GM12801 (cell line): ENCODE measurements around the gene DYNLL1.

Experiments
- TF ChIP-seq, protein P1 (sequence below): IDR thresholded peaks from one replicate; pipeline ENCODE4 v1.5.1; 2011; ENCODE audit warnings: control low read depth; ENCODE audit not compliant: insufficient read length; ENCODE audit errors: extremely low read depth

The DYNLL1 gene

DNA sequence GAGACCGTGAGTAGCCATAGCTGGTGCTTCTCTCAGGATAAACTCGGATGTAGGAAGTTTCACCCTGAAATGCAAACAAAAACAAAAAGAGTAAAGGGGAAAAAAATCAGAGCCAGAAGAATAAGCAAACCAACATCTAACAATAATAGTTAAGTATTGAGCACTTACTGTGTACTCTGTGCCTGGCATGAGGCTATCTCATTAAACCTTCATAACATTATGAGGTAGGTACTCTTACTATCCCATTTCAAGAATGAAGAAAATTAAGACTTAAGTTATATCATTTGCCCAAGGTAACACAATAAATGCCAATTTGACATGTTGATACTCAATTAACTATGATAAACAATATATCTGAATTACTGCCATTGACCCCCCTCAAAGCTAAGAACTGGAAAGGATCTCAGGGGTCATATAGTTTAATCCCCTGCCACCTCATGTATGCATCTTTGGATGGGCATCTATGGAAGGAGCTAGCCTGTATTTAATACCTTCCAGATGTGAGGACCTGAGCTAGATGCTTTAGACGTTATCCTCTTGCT lies 33.7 kb upstream of the DYNLL1 start:
- TF ChIP-seq, protein P1, sequence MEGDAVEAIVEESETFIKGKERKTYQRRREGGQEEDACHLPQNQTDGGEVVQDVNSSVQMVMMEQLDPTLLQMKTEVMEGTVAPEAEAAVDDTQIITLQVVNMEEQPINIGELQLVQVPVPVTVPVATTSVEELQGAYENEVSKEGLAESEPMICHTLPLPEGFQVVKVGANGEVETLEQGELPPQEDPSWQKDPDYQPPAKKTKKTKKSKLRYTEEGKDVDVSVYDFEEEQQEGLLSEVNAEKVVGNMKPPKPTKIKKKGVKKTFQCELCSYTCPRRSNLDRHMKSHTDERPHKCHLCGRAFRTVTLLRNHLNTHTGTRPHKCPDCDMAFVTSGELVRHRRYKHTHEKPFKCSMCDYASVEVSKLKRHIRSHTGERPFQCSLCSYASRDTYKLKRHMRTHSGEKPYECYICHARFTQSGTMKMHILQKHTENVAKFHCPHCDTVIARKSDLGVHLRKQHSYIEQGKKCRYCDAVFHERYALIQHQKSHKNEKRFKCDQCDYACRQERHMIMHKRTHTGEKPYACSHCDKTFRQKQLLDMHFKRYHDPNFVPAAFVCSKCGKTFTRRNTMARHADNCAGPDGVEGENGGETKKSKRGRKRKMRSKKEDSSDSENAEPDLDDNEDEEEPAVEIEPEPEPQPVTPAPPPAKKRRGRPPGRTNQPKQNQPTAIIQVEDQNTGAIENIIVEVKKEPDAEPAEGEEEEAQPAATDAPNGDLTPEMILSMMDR, result no peak

DNA sequence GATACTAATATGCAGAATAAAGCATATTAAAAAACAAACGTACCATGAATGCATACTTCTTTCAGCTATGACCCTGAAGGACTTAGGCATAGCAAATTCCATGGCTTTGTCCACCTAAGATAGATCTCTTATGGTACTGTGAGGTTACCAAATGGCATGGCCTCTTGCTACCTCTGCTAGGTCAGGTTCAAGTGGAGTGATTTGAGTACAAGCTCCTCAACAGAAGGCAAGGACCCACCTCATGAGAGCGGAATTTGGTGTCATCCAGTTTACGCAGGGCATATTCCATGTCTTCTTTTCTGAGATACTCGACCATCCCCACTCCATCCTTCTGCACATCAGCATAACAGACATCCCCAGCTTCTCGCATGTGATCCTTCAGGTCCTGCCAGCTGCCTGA lies 32.2 kb upstream of the DYNLL1 start:
- TF ChIP-seq, protein P1, result no peak

DNA sequence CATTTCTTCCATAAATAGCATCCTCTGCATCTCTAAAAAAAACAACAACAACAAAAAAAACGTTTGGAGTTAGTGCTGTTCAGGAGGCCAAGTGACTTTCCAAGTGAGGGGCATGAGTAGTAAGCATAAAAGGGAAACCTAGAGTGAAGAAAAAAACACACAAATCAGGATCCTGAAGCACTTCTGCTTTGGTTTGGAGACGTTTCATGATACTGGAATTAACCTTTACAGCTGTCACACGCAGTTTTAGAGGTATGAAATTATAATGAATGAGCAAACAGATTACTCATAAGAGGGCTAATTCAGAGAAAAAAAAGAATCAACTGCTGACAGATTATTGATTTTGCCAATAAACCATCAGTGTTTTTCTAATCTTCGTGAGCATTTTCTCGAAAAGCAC lies 30.2 kb upstream of the DYNLL1 start:
- TF ChIP-seq, protein P1, result no peak

DNA sequence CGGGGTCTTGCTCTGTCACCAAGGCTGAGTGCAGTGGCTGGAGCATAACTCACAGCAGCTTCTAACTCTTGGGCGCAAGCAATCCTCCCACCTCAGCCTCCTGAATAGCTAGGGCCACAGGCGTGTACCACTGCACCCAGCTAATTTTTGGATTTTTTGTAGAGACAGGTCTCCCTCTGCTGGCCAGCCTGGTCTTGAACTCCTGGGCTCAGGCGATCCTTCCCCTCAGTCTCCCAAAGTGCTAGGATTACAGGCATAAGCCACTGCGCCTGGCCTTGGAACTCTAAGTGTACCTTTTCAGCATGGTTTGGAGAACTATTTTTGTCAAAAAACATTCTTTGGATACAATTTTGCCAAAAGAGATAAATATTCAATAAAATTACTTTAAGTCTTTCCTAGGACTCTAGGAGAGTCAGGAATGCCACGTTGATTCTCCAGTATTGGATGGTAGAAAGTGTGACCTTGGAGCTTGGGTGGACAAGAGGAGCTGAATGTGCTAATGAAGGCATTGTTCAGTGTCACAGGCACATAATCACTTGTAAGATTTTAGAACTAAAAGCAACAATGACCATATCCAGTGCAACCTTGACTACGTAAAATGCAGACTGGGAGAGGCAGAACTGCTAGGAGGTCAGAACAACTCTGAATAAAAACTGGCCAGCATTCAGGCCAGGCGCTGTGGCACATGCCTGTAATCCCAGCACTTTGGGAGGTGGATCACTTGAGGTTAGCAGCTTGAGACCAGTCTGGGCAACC lies 29.2 kb upstream of the DYNLL1 start:
- TF ChIP-seq, protein P1, result no peak

DNA sequence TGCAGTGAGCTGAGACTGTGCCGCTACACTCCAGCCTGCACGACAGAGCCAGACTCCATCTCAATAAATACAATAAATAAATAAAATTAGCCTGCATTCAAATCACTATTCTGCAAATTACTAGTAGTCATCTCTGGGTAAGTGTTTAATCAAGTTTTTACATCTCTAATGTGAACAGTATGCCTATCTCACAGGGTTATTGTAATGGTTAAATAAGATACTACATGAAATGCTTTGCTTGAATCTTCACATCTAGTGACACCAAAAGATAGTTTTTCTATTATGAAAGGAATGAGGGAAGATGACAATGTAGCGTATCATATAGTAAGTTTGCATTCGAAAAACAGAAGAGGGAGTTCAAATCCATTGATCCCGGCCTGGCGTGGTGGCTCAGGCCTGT lies 28.5 kb upstream of the DYNLL1 start:
- TF ChIP-seq, protein P1, result no peak

DNA sequence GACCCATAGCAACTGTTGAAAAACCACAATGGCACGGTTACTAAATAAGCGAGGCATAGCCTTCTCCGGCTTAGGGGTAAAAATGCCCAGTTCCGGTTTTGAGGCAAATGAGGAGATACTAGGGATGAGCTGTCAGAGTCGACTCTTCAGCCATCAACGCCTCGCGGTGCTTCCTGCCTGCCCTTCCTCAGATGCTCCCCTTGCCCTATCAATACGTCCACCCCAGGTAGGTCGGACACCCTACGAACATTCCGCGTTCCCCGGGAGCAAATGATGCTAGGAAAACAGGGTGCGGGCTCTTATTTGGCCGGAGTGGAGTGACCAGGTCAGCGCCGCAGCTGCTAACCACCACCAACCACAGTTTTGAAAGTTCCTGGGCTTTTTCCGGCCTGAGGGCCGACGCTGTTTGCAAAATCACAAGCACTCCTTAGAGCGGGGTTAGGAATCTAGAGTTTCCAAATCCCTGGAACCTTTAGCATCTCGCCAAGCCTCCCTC lies 27.5 kb upstream of the DYNLL1 start:
- TF ChIP-seq, protein P1, result no peak

DNA sequence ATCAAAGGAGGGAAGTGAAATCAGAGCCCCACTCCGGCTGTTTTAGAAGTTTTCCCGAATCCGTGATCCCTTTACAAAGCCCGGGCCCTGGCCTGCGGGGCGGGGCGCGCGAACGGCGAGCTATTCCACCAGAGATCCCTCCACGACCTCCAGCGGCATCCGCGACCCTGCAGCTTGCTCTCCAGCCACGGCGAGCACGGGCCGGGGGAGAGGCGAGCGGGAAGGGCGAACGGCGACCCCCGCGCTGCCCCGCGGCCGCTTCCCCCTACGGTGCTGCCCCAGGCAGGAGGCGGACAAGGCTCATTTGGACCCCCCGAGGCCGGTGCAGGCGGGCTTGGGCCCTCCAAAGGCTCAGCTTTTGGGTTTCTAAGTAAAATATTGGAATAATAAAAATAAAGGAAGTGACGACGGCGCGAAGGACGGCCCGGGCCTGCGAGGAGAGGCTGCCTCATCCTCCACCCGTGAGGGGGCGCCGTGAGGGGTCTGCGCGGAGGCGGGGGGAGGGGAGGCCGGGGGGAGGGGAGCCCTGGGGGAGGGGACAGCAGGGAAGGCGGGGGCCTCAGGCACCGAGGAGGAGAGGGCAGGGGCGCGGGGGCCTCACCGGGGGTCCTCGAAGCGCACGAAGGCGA lies 27.0 kb upstream of the DYNLL1 start:
- TF ChIP-seq, protein P1, result no peak
